DOHH2 (cell line): Measurements from ENCODE around the gene ACHE.

Experiments used
- H3F3A ChIP-seq: fragments of 200-600 bp; sonication (generic), shearing (Covaris generic); 2 replicates; pipeline ENCODE4 v1.6.0; 2016; ENCODE audit warnings: antibody characterized with exemption, mild to moderate bottlenecking; ENCODE audit not compliant: control insufficient read depth, insufficient read depth
- H3K27ac ChIP-seq: fragments of 200-600 bp; sonication (generic); 2 replicates; pipeline ENCODE4 v1.5.1; 2014; ENCODE audit warnings: low read depth, mild to moderate bottlenecking, low read length, moderate library complexity
- H3K27me3 ChIP-seq: fragments of 200-600 bp; sonication (generic); 2 replicates; pipeline ENCODE4 v1.6.1; 2014; ENCODE audit warnings: mild to moderate bottlenecking, low read length, mixed read lengths; ENCODE audit not compliant: control insufficient read depth
- H3K36me3 ChIP-seq: fragments of 200-600 bp; sonication (generic); 2 replicates; pipeline ENCODE4 v1.6.1; 2014; ENCODE audit warnings: mild to moderate bottlenecking, low read length, moderate library complexity, mixed read lengths; ENCODE audit not compliant: control insufficient read depth
- H3K4me1 ChIP-seq: fragments of 200-600 bp; sonication (generic); 2 replicates; pipeline ENCODE4 v1.6.1; 2014; ENCODE audit warnings: mild to moderate bottlenecking, low read length, mixed read lengths; ENCODE audit not compliant: control insufficient read depth
- H3K4me2 ChIP-seq: fragments of 200-600 bp; sonication (generic); 2 replicates; pipeline ENCODE4 v1.6.0; 2014; ENCODE audit warnings: mild to moderate bottlenecking, low read length, moderate library complexity
- H3K4me3 ChIP-seq: fragments of 200-600 bp; sonication (generic); 2 replicates; pipeline ENCODE4 v1.5.1; 2014; ENCODE audit warnings: mild to moderate bottlenecking, low read length, mixed read lengths
- H3K79me2 ChIP-seq: fragments of 200-600 bp; sonication (generic); 2 replicates; pipeline ENCODE4 v1.6.1; 2014; ENCODE audit warnings: mild to moderate bottlenecking, low read length, mixed read lengths; ENCODE audit not compliant: control insufficient read depth
- H3K9me2 ChIP-seq: fragments of 200-600 bp; sonication (generic); replicated peaks from 2 replicates; pipeline ENCODE4 v1.6.1; 2014; ENCODE audit warnings: mild to moderate bottlenecking, low read length, mixed read lengths; ENCODE audit not compliant: control insufficient read depth
- H3K9me3 ChIP-seq: fragments of 200-600 bp; sonication (generic); 2 replicates; pipeline ENCODE4 v1.6.1; 2014; ENCODE audit warnings: antibody characterized with exemption, low read length, mixed read lengths; ENCODE audit not compliant: control insufficient read depth, insufficient read depth
- H4K20me1 ChIP-seq: fragments of 200-600 bp; sonication (generic); 2 replicates; pipeline ENCODE4 v1.6.0; 2014; ENCODE audit warnings: low read depth, mild to moderate bottlenecking, antibody characterized with exemption, low read length, moderate library complexity; ENCODE audit not compliant: control insufficient read depth, insufficient read depth
- CTCF ChIP-seq: fragments of 200-600 bp; sonication (generic); IDR thresholded peaks from one replicate; pipeline ENCODE4 v1.5.1; 2014; ENCODE audit warnings: antibody characterized with exemption, mild to moderate bottlenecking, low read depth, low read length; ENCODE audit not compliant: poor library complexity, severe bottlenecking
- EZH2phosphoT487 ChIP-seq: fragments of 200-600 bp; sonication (generic); IDR thresholded peaks from 2 replicates; pipeline ENCODE4 v1.6.1; 2017; ENCODE audit warnings: borderline replicate concordance, mild to moderate bottlenecking, antibody characterized with exemption, low read length, moderate library complexity, mixed read lengths

The ACHE gene

GRCh38 chr7:100895701-100895955 is at the start of gene ACHE:
ACHE (minus strand) TSS chr7:100895888; CDS start chr7:100894232, 1,656 bp downstream.
- Histone ChIP-seq H3K9me2 (no peaks in the 10 kb centered on the region), H3F3A (peaks cover 4% of the 10 kb centered on the region; the same call in 1 of the 2 replicates), H3K4me1 (peaks cover 19% of the 10 kb centered on the region), H3K36me3 (no peaks in the 10 kb centered on the region), H3K4me2 (peak within 1 kb of the TSS; percentile 54), H4K20me1 (no peaks in the 10 kb centered on the region), H3K9me3 (no peaks in the 10 kb centered on the region), H3K27me3 (peaks cover 53% of the 10 kb centered on the region), H3K4me3 (peak within 1 kb of the TSS; percentile 21), H3K27ac (no peak within 1 kb of the TSS), H3K79me2 (no peaks in the 10 kb centered on the region)
- no peak for TF ChIP-seq CTCF
- no peak for TF ChIP-seq EZH2phosphoT487

DNA sequence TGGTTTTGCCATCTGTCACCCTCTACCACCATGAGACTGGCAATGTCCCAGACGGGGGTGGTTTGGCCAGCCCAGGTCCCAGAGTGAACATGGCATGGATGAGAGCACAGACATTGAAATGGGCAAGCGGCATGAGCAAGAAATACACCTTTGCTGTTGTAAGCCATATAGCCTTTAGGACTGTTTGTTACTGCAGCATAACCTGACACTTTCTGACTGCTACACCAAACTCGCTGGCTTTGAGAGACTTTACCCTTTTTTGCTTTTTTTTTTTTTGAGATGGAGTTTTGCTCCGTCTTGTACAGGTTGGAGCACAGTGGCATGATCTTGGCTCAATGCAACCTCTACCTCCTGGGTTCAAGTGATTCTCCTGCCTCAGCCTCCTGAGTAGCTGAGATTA is 48.5 kb upstream of the ACHE start:
- TF ChIP-seq CTCF (no peak), EZH2phosphoT487 (no peak)
- Histone ChIP-seq H3K4me2 (no peak overlapping the region), H3F3A (no peaks in the 10 kb centered on the region), H4K20me1 (no peaks in the 10 kb centered on the region), H3K4me1 (no peaks in the 10 kb centered on the region), H3K36me3 (no peaks in the 10 kb centered on the region), H3K79me2 (no peaks in the 10 kb centered on the region), H3K9me3 (no peaks in the 10 kb centered on the region), H3K27ac (no peak overlapping the region), H3K9me2 (no peaks in the 10 kb centered on the region), H3K4me3 (no peak overlapping the region), H3K27me3 (peaks cover 6% of the 10 kb centered on the region)

- peaks cover 3% of the 10 kb centered on the region; the same call in 1 of the 2 replicates for H3K27me3 ChIP-seq
- H3K36me3 ChIP-seq, result no peaks in the 10 kb centered on the region
- no peak for TF ChIP-seq EZH2phosphoT487
- no peak for TF ChIP-seq CTCF
- H3K9me2 ChIP-seq, result no peaks in the 10 kb centered on the region
- no peaks in the 10 kb centered on the region for H3K9me3 ChIP-seq
- H3K79me2 ChIP-seq, result no peaks in the 10 kb centered on the region
- no peaks in the 10 kb centered on the region for H3F3A ChIP-seq
- no peaks in the 10 kb centered on the region for H4K20me1 ChIP-seq
- no peak overlapping the region for H3K27ac ChIP-seq
- no peak overlapping the region for H3K4me2 ChIP-seq
- H3K4me1 ChIP-seq, result no peaks in the 10 kb centered on the region
- H3K4me3 ChIP-seq, result no peak overlapping the region
Measured at GRCh38 chr7:100943693-100944092, 48.0 kb upstream of the ACHE start.
